Measurements from ENCODE around the gene AP5S1. TPM values are rescaled to one million over a fixed set of nuclear protein-coding genes. Genes with fewer than 3 reads are reported as not detected.

AP5S1 gene
- total RNA-seq, 1 experiment from 2014 or later: 2.8 TPM

GRCh38 chr20:3783511-3784195 is 36.7 kb upstream of the AP5S1 start (continued):
- TF ChIP-seq ATF3 (CRISPR knock-in tag; conservative IDR thresholded peaks at IDR 0.05): no peak

- no peak overlapping the region for H3K27ac Mint-ChIP-seq
- CTCF ChIA-PET: interaction anchor here (1.7 to 7.0 kb wide), 3 partner anchors 16 to 35 kb away, joined by 5 to 92 read pairs (median 36); partner anchors contain the start of genes ADISSP and AP5S1
- H3K36me3 Mint-ChIP-seq: peaks cover 4% of the 10 kb centered on the region; the same call in 1 of the 2 replicates
- POLR2A ChIA-PET: no interaction called here
- peak overlapping the region; percentile 52 for H3K4me3 Mint-ChIP-seq
- H3K27me3 Mint-ChIP-seq (ENCODE audit: low read depth): peaks cover 37% of the 10 kb centered on the region
- ATAC-seq (no peak), DNase-seq (ENCODE audit: low spot score) (no peak)
- peaks cover 32% of the 10 kb centered on the region for H3K4me1 Mint-ChIP-seq
- H3K9me3 Mint-ChIP-seq: no peaks in the 10 kb centered on the region
- TF ChIP-seq ATF6 (CRISPR knock-in tag; IDR thresholded peaks at IDR 0.05): no peak
- no peak for TF ChIP-seq ZNF232 (CRISPR knock-in tag; IDR thresholded peaks at IDR 0.05)
- no peak for TF ChIP-seq NR2C2 (CRISPR knock-in tag; IDR thresholded peaks at IDR 0.05)
- no peak for TF ChIP-seq ZBTB21 (CRISPR knock-in tag; IDR thresholded peaks at IDR 0.05; ENCODE audit: borderline replicate concordance)
- TF ChIP-seq ZNF121 (CRISPR knock-in tag; IDR thresholded peaks at IDR 0.05): no peak
- no peak for TF ChIP-seq KAT7 (CRISPR knock-in tag; IDR thresholded peaks at IDR 0.05; ENCODE audit: borderline replicate concordance)
- TF ChIP-seq ARID4B (CRISPR knock-in tag; IDR thresholded peaks at IDR 0.05; ENCODE audit: borderline replicate concordance): no peak
Measured at GRCh38 chr20:3784216-3784853, 36.0 kb upstream of the AP5S1 start.

- Mint-ChIP-seq H3K27me3 (ENCODE audit: low read depth) (peaks cover 32% of the 10 kb centered on the region), H3K36me3 (peaks cover 4% of the 10 kb centered on the region; the same call in 1 of the 2 replicates), H3K9me3 (no peaks in the 10 kb centered on the region), H3K4me3 (peak overlapping the region; percentile 52), H3K4me1 (peaks cover 32% of the 10 kb centered on the region), H3K27ac (no peak overlapping the region)
- CTCF ChIA-PET: interaction anchor here (1.9 to 7.0 kb wide), 4 partner anchors 11 to 73 kb away, joined by 6 to 92 read pairs (median 24); partner anchors contain the start of genes ADISSP, AP5S1 and CDC25B
- ATAC-seq: no peak
- POLR2A ChIA-PET: no interaction called here
- no peak for DNase-seq (ENCODE audit: low spot score)
- no peak for TF ChIP-seq NFE2L1 (CRISPR knock-in tag; IDR thresholded peaks at IDR 0.05)
- no peak for TF ChIP-seq STAT6 (CRISPR knock-in tag; conservative IDR thresholded peaks at IDR 0.05; ENCODE audit: low read depth)
- TF ChIP-seq PREB (CRISPR knock-in tag; IDR thresholded peaks at IDR 0.05; ENCODE audit: borderline replicate concordance): no peak
- no peak for TF ChIP-seq ATF2 (CRISPR knock-in tag; IDR thresholded peaks at IDR 0.05; ENCODE audit: borderline replicate concordance, low read depth)
- no peak for TF ChIP-seq PRRX2 (CRISPR knock-in tag; IDR thresholded peaks at IDR 0.05)
- TF ChIP-seq ZNF532 (CRISPR knock-in tag; IDR thresholded peaks at IDR 0.05; ENCODE audit: borderline replicate concordance): no peak
Measured at GRCh38 chr20:3784863-3785239, 35.5 kb upstream of the AP5S1 start.

Measured in WTC11 (cell line).